Trophoblast cell (in vitro differentiated cells and primary cell): ENCODE measurements around the gene MCU. TPM values are rescaled to one million over a fixed set of nuclear protein-coding genes. Genes with fewer than 3 reads are reported as not detected.
"Not testable (repeated sequence)": the region's sequence is repeated elsewhere in the genome, so short reads cannot be mapped to it uniquely, and the experiment has no call there.

Source experiments
- DNase-seq, 2 donors: peaks; one replicate each; pipeline ENCODE4 v3.0.0-alpha.2; 2016
- H2AFZ ChIP-seq: 2 replicates; pipeline ENCODE4 v1.6.1; 2013; ENCODE audit warnings: low read length, moderate library complexity, mild to moderate bottlenecking; ENCODE audit not compliant: insufficient read depth, poor library complexity
- H2AK5ac ChIP-seq: 2 replicates; pipeline ENCODE4 v1.6.1; 2013; ENCODE audit warnings: mild to moderate bottlenecking, low read length
- H2BK120ac ChIP-seq: 2 replicates; pipeline ENCODE4 v1.6.1; 2013; ENCODE audit warnings: low read length, mild to moderate bottlenecking, moderate library complexity; ENCODE audit not compliant: insufficient read depth, poor library complexity
- H2BK12ac ChIP-seq: 2 replicates; pipeline ENCODE4 v1.6.1; 2013; ENCODE audit warnings: mild to moderate bottlenecking, low read length, moderate library complexity
- H2BK5ac ChIP-seq: 2 replicates; pipeline ENCODE4 v1.6.1; 2013; ENCODE audit warnings: low read length, low read depth, moderate library complexity, mild to moderate bottlenecking; ENCODE audit not compliant: poor library complexity
- H3K14ac ChIP-seq: 2 replicates; pipeline ENCODE4 v1.6.1; 2013; ENCODE audit warnings: mild to moderate bottlenecking, low read length
- H3K18ac ChIP-seq: 2 replicates; pipeline ENCODE4 v1.6.1; 2013; ENCODE audit warnings: mild to moderate bottlenecking, low read length
- H3K23ac ChIP-seq: 2 replicates; pipeline ENCODE4 v1.6.1; 2013; ENCODE audit warnings: low read length
- H3K27ac ChIP-seq: 2 replicates; pipeline ENCODE4 v1.5.1; 2013; ENCODE audit warnings: low read depth, mild to moderate bottlenecking, inconsistent platforms, low read length, moderate library complexity
- H3K27me3 ChIP-seq: 2 replicates; pipeline ENCODE4 v1.6.1; 2013; ENCODE audit warnings: inconsistent platforms, mild to moderate bottlenecking, low read length, moderate library complexity; ENCODE audit not compliant: insufficient read depth
- H3K36me3 ChIP-seq, 2 experiments: 1 replicate in 1 of 2; 2 replicates in 1 of 2; pipeline ENCODE4 v1.6.1; 2013; ENCODE audit warnings: low read length in 2 of 2, mild to moderate bottlenecking in 2 of 2, moderate library complexity in 1 of 2; ENCODE audit not compliant: insufficient read depth in 2 of 2, control insufficient read depth in 1 of 2
- H3K4ac ChIP-seq: 2 replicates; pipeline ENCODE4 v1.6.1; 2013; ENCODE audit warnings: low read depth, mild to moderate bottlenecking, low read length, moderate library complexity
- H3K4me1 ChIP-seq, 2 experiments: 1 replicate in 1 of 2; 2 replicates in 1 of 2; pipeline ENCODE4 v1.6.1; 2013; ENCODE audit warnings: low read length in 2 of 2, mild to moderate bottlenecking in 2 of 2, moderate library complexity in 1 of 2; ENCODE audit not compliant: insufficient read depth in 2 of 2, control insufficient read depth in 1 of 2
- H3K4me2 ChIP-seq: 2 replicates; pipeline ENCODE4 v1.6.1; 2013; ENCODE audit warnings: inconsistent platforms, mild to moderate bottlenecking, low read length, moderate library complexity
- H3K4me3 ChIP-seq: 2 replicates; pipeline ENCODE4 v1.5.1; 2013; ENCODE audit warnings: mild to moderate bottlenecking, low read depth, low read length, inconsistent platforms
- H3K79me1 ChIP-seq: one replicate; pipeline ENCODE4 v1.6.1; 2013; ENCODE audit warnings: low read length
- H3K79me2 ChIP-seq: 2 replicates; pipeline ENCODE4 v1.6.1; 2013; ENCODE audit warnings: low read length, mild to moderate bottlenecking; ENCODE audit not compliant: control insufficient read depth, insufficient read depth, poor library complexity
- H3K9ac ChIP-seq: 2 replicates; pipeline ENCODE4 v1.6.1; 2013; ENCODE audit warnings: mild to moderate bottlenecking, low read length
- H3K9me3 ChIP-seq: 2 replicates; pipeline ENCODE4 v1.6.1; 2013; ENCODE audit warnings: low read depth, mild to moderate bottlenecking, control low read depth, inconsistent platforms, low read length; ENCODE audit not compliant: insufficient read depth
- H4K12ac ChIP-seq: 2 replicates; pipeline ENCODE4 v1.6.1; 2013; ENCODE audit warnings: low read depth, mild to moderate bottlenecking, low read length, moderate library complexity
- H4K8ac ChIP-seq: 2 replicates; pipeline ENCODE4 v1.6.1; 2013; ENCODE audit warnings: low read depth, mild to moderate bottlenecking, low read length, moderate library complexity
- H4K91ac ChIP-seq: one replicate; pipeline ENCODE4 v1.6.1; 2013; ENCODE audit warnings: low read depth, mild to moderate bottlenecking, low read length, moderate library complexity
- WGBS: extraction: QIAGEN DNeasy Blood & Tissue Kit; methylation state at CpG from one replicate; pipeline ENCODE4 v1.1.7; 2013; ENCODE audit warnings: missing lambda C conversion rate; ENCODE audit not compliant: insufficient read length, insufficient coverage; ENCODE audit errors: extremely low coverage; 5-methylcytosine and 5-hydroxymethylcytosine counted together
- polyA plus RNA-seq: library from polyadenylated mRNA; stranded (reverse); fragments of 200-250 nt; gene quantifications from 2 replicates; pipeline ENCODE4 v1.2.3, GENCODE V29; 2013

MCU gene
- polyA plus RNA-seq, result 14.7 and 15.2 TPM in 2 replicates

- Histone ChIP-seq H3K18ac (peak within 1 kb of the TSS; percentile 96), H4K12ac (peak within 1 kb of the TSS; percentile 85), H3K4me1 (peaks cover 4 to 6% of the 10 kb centered on the region in 2 experiments), H3K4me2 (peak within 1 kb of the TSS; percentile 94), H2BK12ac (no peak within 1 kb of the TSS), H3K27ac (peak within 1 kb of the TSS; percentile 64), H2BK5ac (peak within 1 kb of the TSS; percentile 87), H3K79me2 (peaks cover 8% of the 10 kb centered on the region), H4K8ac (peak within 1 kb of the TSS; percentile 92), H3K4me3 (peak within 1 kb of the TSS; percentile 76), H2AFZ (peak within 1 kb of the TSS; percentile 88), H3K36me3 (no peaks in the 10 kb centered on the region), H3K79me1 (peaks cover 7% of the 10 kb centered on the region), H3K14ac (peak within 1 kb of the TSS; percentile 99), H3K27me3 (no peaks in the 10 kb centered on the region), H3K23ac (no peak within 1 kb of the TSS), H3K4ac (peak within 1 kb of the TSS; percentile 93), H2BK120ac (peak within 1 kb of the TSS; percentile 85), H4K91ac (peak within 1 kb of the TSS; percentile 96), H3K9me3 (no peaks in the 10 kb centered on the region), H3K9ac (peak within 1 kb of the TSS; percentile 89), H2AK5ac (peak within 1 kb of the TSS; percentile 35)
- no CpG with 5 or more reads among the region's 83 CpGs for WGBS
- DNase-seq, result peak; percentile 93 to 96
Measured at GRCh38 chr10:72691863-72692743, at the start of gene MCU. Gene MCU, plus strand, starts transcription at chr10:72692143. Its CDS starts 9 bp downstream, at chr10:72692152.

GRCh38 chr10:72642318-72642717 is 49.6 kb upstream of the MCU start:
- Histone ChIP-seq H2BK5ac (no peak overlapping the region), H3K36me3 (no peaks in the 10 kb centered on the region), H3K18ac (no peak overlapping the region), H3K4me3 (no peak overlapping the region), H3K79me1 (no peaks in the 10 kb centered on the region), H3K14ac (no peak overlapping the region), H4K12ac (no peak overlapping the region), H3K79me2 (no peaks in the 10 kb centered on the region), H3K9me3 (no peaks in the 10 kb centered on the region), H2AFZ (no peak overlapping the region), H3K4me2 (no peak overlapping the region), H2BK12ac (no peak overlapping the region), H3K4ac (no peak overlapping the region), H3K9ac (no peak overlapping the region), H4K91ac (no peak overlapping the region), H3K4me1 (no peaks in the 10 kb centered on the region), H3K23ac (no peak overlapping the region), H2BK120ac (no peak overlapping the region), H3K27me3 (no peaks in the 10 kb centered on the region), H4K8ac (no peak overlapping the region), H2AK5ac (no peak overlapping the region), H3K27ac (no peak overlapping the region)
- no peak for DNase-seq
- no CpG with 5 or more reads among the region's 5 CpGs for WGBS

GRCh38 chr10:72645263-72645858 is 46.6 kb upstream of the MCU start:
- H3K27ac ChIP-seq, result no peak overlapping the region
- H3K79me2 ChIP-seq, result no peaks in the 10 kb centered on the region
- no peak overlapping the region for H3K4me2 ChIP-seq
- H3K14ac ChIP-seq, result no peak overlapping the region
- H3K4me1 ChIP-seq, result no peaks in the 10 kb centered on the region
- H3K4me3 ChIP-seq, result no peak overlapping the region
- H4K12ac ChIP-seq, result no peak overlapping the region
- H4K8ac ChIP-seq, result no peak overlapping the region
- H3K9ac ChIP-seq, result no peak overlapping the region
- no peaks in the 10 kb centered on the region for H3K79me1 ChIP-seq
- no peak overlapping the region for H4K91ac ChIP-seq
- H3K27me3 ChIP-seq, result no peaks in the 10 kb centered on the region
- no CpG with 5 or more reads among the region's 2 CpGs for WGBS
- H3K9me3 ChIP-seq, result no peaks in the 10 kb centered on the region
- H2BK12ac ChIP-seq, result no peak overlapping the region
- no peak overlapping the region for H3K18ac ChIP-seq
- no peak overlapping the region for H2BK5ac ChIP-seq
- no peak for DNase-seq
- H2AK5ac ChIP-seq, result no peak overlapping the region
- no peak overlapping the region for H3K23ac ChIP-seq
- no peak overlapping the region for H2AFZ ChIP-seq
- H2BK120ac ChIP-seq, result no peak overlapping the region
- no peaks in the 10 kb centered on the region for H3K36me3 ChIP-seq
- H3K4ac ChIP-seq, result no peak overlapping the region

- H3K4me3 ChIP-seq, H3K4me1 ChIP-seq, H3K23ac ChIP-seq, H2AFZ ChIP-seq, H4K91ac ChIP-seq, H3K18ac ChIP-seq, H4K12ac ChIP-seq, H3K9ac ChIP-seq, H2BK5ac ChIP-seq, H3K9me3 ChIP-seq, H3K36me3 ChIP-seq, H2BK120ac ChIP-seq, H4K8ac ChIP-seq, H2AK5ac ChIP-seq, DNase-seq, H3K4me2 ChIP-seq, H3K14ac ChIP-seq, H3K27ac ChIP-seq, H3K4ac ChIP-seq, H2BK12ac ChIP-seq, H3K27me3 ChIP-seq, H3K79me2 ChIP-seq, H3K79me1 ChIP-seq: not testable (repeated sequence)
- WGBS, result no CpG with 5 or more reads among the region's 3 CpGs
Measured at GRCh38 chr10:72646971-72647370, 45.0 kb upstream of the MCU start.
